Activated CD4-positive, alpha-beta T cell treated with anti-CD3 and anti-CD28 coated beads for 36 hours (primary cell): ENCODE measurements around the gene VPS13D. TPM values are rescaled to one million over a fixed set of nuclear protein-coding genes. Genes with fewer than 3 reads are reported as not detected.

Source experiments
- ATAC-seq: fragments of 200-7000 bp; cut with Tn5 transposase; one replicate; pipeline ENCODE4 v1.10.0; 2021; ENCODE audit warnings: mild to moderate bottlenecking, moderate library complexity
- CTCF ChIA-PET: fragments of 350-600 bp; sonication (Branson Sonifier 250); formaldehyde crosslinking; loops from one replicate; lab custom pipeline; 2021; ENCODE audit warnings: antibody characterized with exemption; lab: Charles Lee
- POLR2A ChIA-PET: fragments of 350-600 bp; sonication (Branson Sonifier 250); formaldehyde crosslinking; loops from one replicate; lab custom pipeline; 2021; ENCODE audit warnings: antibody characterized with exemption, inconsistent platforms; lab: Charles Lee
- DNase-seq: peaks from one replicate; pipeline ENCODE4 v3.0.0-alpha.2; 2020
- H3K27ac Mint-ChIP-seq: one replicate; pipeline ENCODE4 v1.8.0; 2021; ENCODE audit warnings: mixed read lengths
- H3K27me3 Mint-ChIP-seq: one replicate; pipeline ENCODE4 v1.8.0; 2021; ENCODE audit warnings: mixed read lengths
- H3K36me3 Mint-ChIP-seq: one replicate; pipeline ENCODE4 v1.8.0; 2021; ENCODE audit warnings: low read depth, mixed read lengths
- H3K4me1 Mint-ChIP-seq: one replicate; pipeline ENCODE4 v1.8.0; 2021; ENCODE audit warnings: mixed read lengths
- H3K4me3 Mint-ChIP-seq: one replicate; pipeline ENCODE4 v1.8.0; 2021; ENCODE audit warnings: mild to moderate bottlenecking, moderate library complexity, mixed read lengths
- H3K9me3 Mint-ChIP-seq: one replicate; pipeline ENCODE4 v1.8.0; 2021; ENCODE audit warnings: low read depth, mixed read lengths
- intact Hi-C, 2 experiments: fragments of 100-400 bp; cut with DNase I in 1 of 2; cut with micrococcal nuclease in 1 of 2; formaldehyde crosslinking; loops; one replicate each; pipeline versions ENCODE4 v1.14.2 to v1.15.1; 2022 to 2024; cut with DNase I, micrococcal nuclease
- total RNA-seq, 2 experiments: library from RNA; stranded (reverse); gene quantifications; one replicate each; pipeline ENCODE4 v1.2.3, GENCODE V29; 2021

VPS13D gene
- total RNA-seq, 2 experiments from 2014 or later, result 20.6 to 22.9 TPM

DNA sequence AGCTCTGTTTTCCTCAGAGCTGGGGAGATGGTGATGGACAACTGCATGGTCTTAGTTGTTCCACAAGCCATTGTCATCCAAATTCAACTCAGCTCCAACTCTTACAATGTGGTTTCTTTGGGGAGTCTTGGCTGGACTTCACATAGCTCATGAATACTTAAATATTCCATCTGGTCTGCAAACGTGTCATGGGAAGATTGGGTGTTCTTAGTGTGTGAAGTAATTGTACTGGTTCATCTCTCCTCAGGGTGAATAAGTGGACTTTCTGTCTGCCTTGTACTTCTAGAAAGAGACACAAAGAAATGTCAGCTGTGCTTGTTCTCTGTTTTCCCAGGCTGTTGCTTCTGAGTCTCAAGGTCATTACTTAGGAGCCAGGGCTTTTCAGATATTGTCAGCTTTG, 106.6 kb downstream of the VPS13D start:
- Mint-ChIP-seq H3K4me1 (peaks cover 13% of the 10 kb centered on the region), H3K27ac (no peak overlapping the region), H3K36me3 (peaks cover 27% of the 10 kb centered on the region), H3K4me3 (no peak overlapping the region), H3K27me3 (no peaks in the 10 kb centered on the region), H3K9me3 (no peaks in the 10 kb centered on the region)
- intact Hi-C loops, result no loop called here
- DNase-seq (no peak), ATAC-seq (no peak)
- ChIA-PET CTCF (interaction anchor here (0.7 to 2.4 kb wide), 4 partner anchors 9 to 323 kb away, joined by 3 to 10 read pairs (median 4); no protein-coding TSS in a partner anchor), POLR2A (no interaction called here)

DNA sequence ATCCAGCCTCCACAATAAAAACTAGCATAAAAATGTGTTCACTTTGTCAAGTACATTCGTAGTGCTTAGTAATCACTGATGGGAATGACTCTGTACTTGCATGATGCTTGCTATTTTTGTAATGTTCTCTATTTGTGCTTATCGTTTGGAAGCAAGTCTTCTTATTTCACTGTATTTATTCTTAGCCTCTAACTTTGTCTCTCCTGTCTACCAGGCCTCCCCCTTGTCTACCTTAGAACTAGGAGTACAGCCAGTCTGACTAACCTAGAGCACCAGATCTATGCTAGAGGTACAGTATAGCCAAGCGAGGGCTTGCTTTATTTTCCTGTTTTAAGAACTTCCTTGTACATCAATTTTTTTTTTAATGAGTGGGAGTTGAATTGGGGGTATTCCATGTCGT, 108.2 kb downstream of the VPS13D start:
- H3K27me3 Mint-ChIP-seq, result no peaks in the 10 kb centered on the region
- POLR2A ChIA-PET, result no interaction called here
- intact Hi-C loops, result no loop called here
- peaks cover 36% of the 10 kb centered on the region for H3K36me3 Mint-ChIP-seq
- CTCF ChIA-PET, result no interaction called here
- no peaks in the 10 kb centered on the region for H3K9me3 Mint-ChIP-seq
- H3K4me3 Mint-ChIP-seq, result no peak overlapping the region
- H3K4me1 Mint-ChIP-seq, result peaks cover 23% of the 10 kb centered on the region
- DNase-seq (no peak), ATAC-seq (no peak)
- H3K27ac Mint-ChIP-seq, result no peak overlapping the region

DNA sequence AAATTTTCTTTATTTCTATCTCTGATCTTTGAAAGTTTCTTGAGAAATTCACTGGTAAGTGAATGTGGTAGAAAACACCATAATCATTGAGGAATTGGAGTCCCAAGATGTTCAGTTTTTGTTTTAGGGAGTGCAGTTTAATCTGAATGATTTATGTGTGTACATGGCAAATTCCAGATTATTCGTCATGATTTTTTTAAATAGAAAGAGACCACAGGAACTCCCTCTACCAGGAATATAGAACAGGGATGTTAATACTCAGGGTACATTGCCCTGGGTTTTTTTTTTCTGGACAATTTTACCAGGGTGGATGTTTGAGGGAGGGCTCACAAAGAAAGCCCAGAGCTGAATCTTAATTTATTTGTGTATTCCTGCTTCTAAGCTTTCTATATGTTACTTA, 109.0 kb downstream of the VPS13D start:
- CTCF ChIA-PET, result interaction anchor here (0.8 to 1.0 kb wide), 2 partner anchors 21 to 282 kb away, joined by 3 to 4 read pairs; no protein-coding TSS in a partner anchor
- POLR2A ChIA-PET, result no interaction called here
- no peak overlapping the region for H3K27ac Mint-ChIP-seq
- no peaks in the 10 kb centered on the region for H3K27me3 Mint-ChIP-seq
- H3K4me3 Mint-ChIP-seq, result no peak overlapping the region
- H3K9me3 Mint-ChIP-seq, result no peaks in the 10 kb centered on the region
- ATAC-seq (no peak), DNase-seq (no peak)
- intact Hi-C loops, result no loop called here
- peaks cover 37% of the 10 kb centered on the region for H3K36me3 Mint-ChIP-seq
- H3K4me1 Mint-ChIP-seq, result peaks cover 27% of the 10 kb centered on the region

DNA sequence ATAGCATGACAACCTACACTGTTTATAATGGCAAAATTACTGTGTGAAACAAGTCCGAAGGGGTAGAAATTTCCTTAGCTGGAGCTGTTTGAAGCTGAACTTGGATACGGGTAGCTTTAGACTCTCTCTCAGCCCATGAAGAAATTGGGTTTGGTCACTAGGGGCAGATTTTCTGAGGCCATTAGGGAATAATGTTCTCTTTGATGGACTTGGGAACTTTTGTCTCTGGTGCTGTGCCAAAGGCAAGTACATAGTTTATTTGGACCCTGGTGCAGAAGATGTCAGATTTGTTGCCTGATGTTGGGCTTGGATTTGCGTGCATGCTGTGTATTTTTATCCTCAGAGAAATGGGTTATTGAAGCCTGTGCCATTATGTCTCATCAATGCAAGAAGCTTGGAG, 109.6 kb downstream of the VPS13D start:
- no peak for DNase-seq
- H3K4me3 Mint-ChIP-seq, result no peak overlapping the region
- peaks cover 32% of the 10 kb centered on the region for H3K36me3 Mint-ChIP-seq
- intact Hi-C loops, result no loop called here
- ChIA-PET CTCF (interaction anchor here (0.6 to 1.0 kb wide), 3 partner anchors 20 to 281 kb away, joined by 3 to 4 read pairs (median 3); no protein-coding TSS in a partner anchor), POLR2A (interaction anchor here (0.6 kb wide), 1 partner anchor 35 kb away, joined by 6 read pairs; no protein-coding TSS in a partner anchor)
- H3K4me1 Mint-ChIP-seq, result peaks cover 32% of the 10 kb centered on the region
- H3K9me3 Mint-ChIP-seq, result no peaks in the 10 kb centered on the region
- ATAC-seq, result no peak
- H3K27me3 Mint-ChIP-seq, result no peaks in the 10 kb centered on the region
- no peak overlapping the region for H3K27ac Mint-ChIP-seq

DNA sequence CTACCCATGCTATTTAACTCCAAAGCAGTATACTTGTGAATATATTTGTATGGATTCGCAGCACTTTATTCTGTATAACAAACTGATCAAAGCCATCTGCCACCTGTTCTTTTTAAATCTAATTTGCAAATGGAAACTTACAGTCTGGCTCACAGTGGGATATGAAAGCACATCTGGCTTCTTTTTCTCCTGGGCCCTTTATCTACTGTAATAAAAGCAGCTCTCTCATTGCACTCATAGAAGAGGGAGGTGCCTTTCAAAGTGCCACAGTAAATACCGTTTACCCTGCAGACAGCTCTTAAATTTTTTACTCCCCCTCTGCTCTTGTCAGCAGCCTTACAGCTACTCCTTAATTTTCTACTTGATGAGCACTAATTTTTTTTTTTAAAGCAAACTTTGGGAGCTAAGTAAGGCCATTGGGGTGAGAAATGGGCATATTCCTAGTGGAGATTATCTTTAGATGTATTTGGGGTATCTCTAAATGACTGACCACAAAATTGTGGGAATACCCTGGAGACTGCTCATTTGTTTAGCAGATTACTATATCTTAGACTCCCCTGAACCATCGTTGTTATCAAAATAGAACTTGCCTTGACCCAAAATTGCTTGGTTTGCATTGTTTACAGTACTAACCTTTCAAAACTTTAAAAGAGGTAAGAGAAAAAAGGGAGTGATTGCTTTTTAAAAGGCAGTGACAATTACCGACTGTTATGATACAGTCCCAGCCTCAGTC, 110.1 kb downstream of the VPS13D start:
- Mint-ChIP-seq H3K36me3 (peaks cover 30% of the 10 kb centered on the region), H3K4me1 (peaks cover 38% of the 10 kb centered on the region), H3K4me3 (no peak overlapping the region), H3K27ac (no peak overlapping the region), H3K9me3 (no peaks in the 10 kb centered on the region), H3K27me3 (no peaks in the 10 kb centered on the region)
- ChIA-PET POLR2A (interaction anchor here (0.6 kb wide), 1 partner anchor 34 kb away, joined by 6 read pairs; no protein-coding TSS in a partner anchor), CTCF (interaction anchor here (0.6 to 1.1 kb wide), 2 partner anchors 10 to 24 kb away, joined by 3 read pairs; no protein-coding TSS in a partner anchor)
- intact Hi-C loops, result no loop called here
- ATAC-seq, result no peak
- no peak for DNase-seq

DNA sequence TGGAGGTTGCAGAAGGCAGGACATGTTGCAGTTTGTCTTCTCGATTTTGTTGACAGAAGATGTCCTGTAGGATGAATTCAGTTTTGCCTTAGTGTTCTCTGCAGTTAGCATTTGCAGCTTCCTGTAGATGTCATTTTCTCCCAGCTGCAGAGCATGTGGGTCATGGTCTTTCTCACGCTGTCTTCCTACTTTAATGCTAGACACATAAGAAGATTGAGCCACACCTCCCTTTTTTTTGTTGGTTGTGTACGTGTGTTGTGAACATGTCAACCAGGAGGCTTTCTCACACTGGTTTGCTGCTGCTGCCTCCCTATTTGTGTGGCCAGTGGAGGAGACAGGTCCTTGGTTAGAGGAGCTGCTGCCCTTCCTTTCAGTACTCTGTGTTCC, 110.7 kb downstream of the VPS13D start:
- no peak overlapping the region for H3K4me3 Mint-ChIP-seq

DNA sequence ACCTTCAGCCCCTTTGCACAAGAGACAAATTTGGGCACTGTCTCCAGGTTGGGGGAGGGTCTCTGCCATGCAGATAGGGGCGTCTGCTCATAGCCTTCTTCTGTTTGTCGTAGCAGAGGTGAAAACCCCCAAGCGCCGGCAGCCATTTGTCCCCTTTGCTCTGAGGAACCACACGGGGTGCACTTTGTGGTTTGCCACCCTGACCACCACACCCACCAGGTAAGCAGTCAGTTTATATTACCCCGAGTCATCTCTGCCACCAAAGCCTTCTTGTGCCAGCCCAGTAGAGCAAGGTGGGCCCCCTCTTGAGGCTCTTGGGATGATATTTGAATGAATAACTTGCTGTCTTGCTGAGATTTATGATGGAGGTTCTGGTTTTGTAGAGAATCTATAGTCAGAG, 111.8 kb downstream of the VPS13D start:
- no peak overlapping the region for H3K27ac Mint-ChIP-seq
- H3K9me3 Mint-ChIP-seq, result no peaks in the 10 kb centered on the region
- CTCF ChIA-PET, result interaction anchor here (0.9 kb wide), 1 partner anchor 317 kb away, joined by 3 read pairs; no protein-coding TSS in a partner anchor
- intact Hi-C loops, result loop anchor here in 1 of 2 experiments (1.0 kb wide), 1 partner anchor 278 kb away; no protein-coding TSS in a partner anchor
- POLR2A ChIA-PET, result no interaction called here
- no peak for ATAC-seq
- no peak overlapping the region for H3K4me3 Mint-ChIP-seq
- H3K4me1 Mint-ChIP-seq, result peaks cover 55% of the 10 kb centered on the region
- peaks cover 34% of the 10 kb centered on the region for H3K36me3 Mint-ChIP-seq
- DNase-seq, result peak; percentile 34
- no peaks in the 10 kb centered on the region for H3K27me3 Mint-ChIP-seq

More for the DNA sequence above, 110.7 kb downstream of the VPS13D start:
- intact Hi-C loops, result no loop called here
- POLR2A ChIA-PET, result no interaction called here
- DNase-seq (no peak), ATAC-seq (no peak)
- no peaks in the 10 kb centered on the region for H3K9me3 Mint-ChIP-seq
- H3K27ac Mint-ChIP-seq, result no peak overlapping the region
- no peaks in the 10 kb centered on the region for H3K27me3 Mint-ChIP-seq
- CTCF ChIA-PET, result interaction anchor here (1.1 kb wide), 1 partner anchor 11 kb away, joined by 3 read pairs; no protein-coding TSS in a partner anchor
- peaks cover 44% of the 10 kb centered on the region for H3K4me1 Mint-ChIP-seq
- peaks cover 31% of the 10 kb centered on the region for H3K36me3 Mint-ChIP-seq

DNA sequence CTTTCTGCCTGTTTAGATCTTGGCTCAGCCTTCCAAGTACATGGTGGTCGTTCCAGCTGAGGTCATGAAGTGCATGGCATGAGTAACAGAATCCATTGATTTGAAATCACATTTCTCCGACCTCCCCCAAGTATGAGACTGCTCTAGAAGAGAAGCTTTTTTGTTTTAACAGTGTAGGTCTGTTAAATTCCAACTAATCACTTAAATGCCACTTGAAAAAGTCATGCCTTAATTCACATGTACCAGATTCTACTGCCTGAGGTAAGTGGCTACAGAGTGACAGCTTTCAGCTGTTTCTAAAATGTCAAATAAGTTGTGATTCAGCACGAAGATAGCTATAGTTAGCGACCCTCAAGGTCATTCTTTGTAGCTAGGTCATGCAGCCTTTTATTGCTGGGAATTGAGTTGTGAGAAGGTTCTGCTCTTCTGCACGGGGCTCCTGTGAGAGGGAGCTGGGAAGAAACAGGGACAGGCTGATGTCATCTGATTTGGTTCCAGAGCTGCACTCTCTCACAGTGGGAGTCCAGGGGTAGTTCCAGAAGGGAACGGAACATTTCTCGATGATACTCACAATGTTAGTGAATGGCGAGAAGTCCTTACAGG, 112.7 kb downstream of the VPS13D start:
- H3K4me1 Mint-ChIP-seq, result peaks cover 59% of the 10 kb centered on the region
- H3K9me3 Mint-ChIP-seq, result no peaks in the 10 kb centered on the region
- peaks cover 38% of the 10 kb centered on the region for H3K36me3 Mint-ChIP-seq
- no peak for ATAC-seq
- intact Hi-C loops, result loop anchor here in 1 of 2 experiments (1.0 kb wide), 1 partner anchor 277 kb away; no protein-coding TSS in a partner anchor
- no peak overlapping the region for H3K4me3 Mint-ChIP-seq
- DNase-seq, result no peak
- H3K27me3 Mint-ChIP-seq, result no peaks in the 10 kb centered on the region
- POLR2A ChIA-PET, result no interaction called here
- CTCF ChIA-PET, result interaction anchor here (0.6 to 0.9 kb wide), 3 partner anchors 9 to 317 kb away, joined by 3 to 4 read pairs (median 3); no protein-coding TSS in a partner anchor
- H3K27ac Mint-ChIP-seq, result no peak overlapping the region

DNA sequence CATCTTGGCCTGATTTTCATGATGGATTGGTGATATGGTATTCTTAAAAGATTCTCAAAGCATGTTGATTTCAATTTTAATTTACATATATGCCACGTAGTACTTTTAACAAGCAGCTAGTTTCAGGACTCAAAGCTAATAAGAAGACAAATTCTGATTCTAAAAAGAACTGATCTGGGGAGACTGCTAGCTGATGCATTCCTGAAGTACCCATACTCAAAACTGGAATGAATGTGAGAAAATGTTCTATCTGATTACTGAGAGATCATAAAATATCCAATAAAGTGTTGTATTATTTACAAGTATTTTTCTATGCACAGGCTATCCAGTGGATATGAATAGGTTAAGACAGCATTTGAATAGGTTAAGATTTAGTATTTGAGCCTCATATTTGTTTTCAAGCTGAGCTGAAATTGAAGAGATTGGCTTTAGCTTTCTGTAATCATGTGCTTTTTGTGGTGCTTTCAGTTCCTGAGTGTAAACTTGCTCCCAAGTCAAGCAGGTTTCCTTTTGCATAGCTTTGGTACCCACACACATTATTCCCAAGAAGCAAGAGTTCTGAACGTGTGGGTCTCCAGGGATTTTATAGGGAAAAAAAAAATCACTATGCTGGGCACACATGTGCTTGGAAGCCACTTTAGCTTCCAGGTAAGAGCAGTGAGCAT, 114.1 kb downstream of the VPS13D start:
- ChIA-PET CTCF (interaction anchor here (0.7 to 1.2 kb wide), 4 partner anchors 9 to 315 kb away, joined by 3 read pairs; no protein-coding TSS in a partner anchor), POLR2A (interaction anchor here (0.6 kb wide), 1 partner anchor 270 kb away, joined by 13 read pairs; no protein-coding TSS in a partner anchor)
- Mint-ChIP-seq H3K4me3 (no peak overlapping the region), H3K36me3 (peaks cover 42% of the 10 kb centered on the region), H3K27ac (peak overlapping the region; percentile 93), H3K27me3 (no peaks in the 10 kb centered on the region), H3K9me3 (no peaks in the 10 kb centered on the region), H3K4me1 (peaks cover 61% of the 10 kb centered on the region)
- intact Hi-C loops, result no loop called here
- peak; percentile 16 for ATAC-seq
- no peak for DNase-seq

DNA sequence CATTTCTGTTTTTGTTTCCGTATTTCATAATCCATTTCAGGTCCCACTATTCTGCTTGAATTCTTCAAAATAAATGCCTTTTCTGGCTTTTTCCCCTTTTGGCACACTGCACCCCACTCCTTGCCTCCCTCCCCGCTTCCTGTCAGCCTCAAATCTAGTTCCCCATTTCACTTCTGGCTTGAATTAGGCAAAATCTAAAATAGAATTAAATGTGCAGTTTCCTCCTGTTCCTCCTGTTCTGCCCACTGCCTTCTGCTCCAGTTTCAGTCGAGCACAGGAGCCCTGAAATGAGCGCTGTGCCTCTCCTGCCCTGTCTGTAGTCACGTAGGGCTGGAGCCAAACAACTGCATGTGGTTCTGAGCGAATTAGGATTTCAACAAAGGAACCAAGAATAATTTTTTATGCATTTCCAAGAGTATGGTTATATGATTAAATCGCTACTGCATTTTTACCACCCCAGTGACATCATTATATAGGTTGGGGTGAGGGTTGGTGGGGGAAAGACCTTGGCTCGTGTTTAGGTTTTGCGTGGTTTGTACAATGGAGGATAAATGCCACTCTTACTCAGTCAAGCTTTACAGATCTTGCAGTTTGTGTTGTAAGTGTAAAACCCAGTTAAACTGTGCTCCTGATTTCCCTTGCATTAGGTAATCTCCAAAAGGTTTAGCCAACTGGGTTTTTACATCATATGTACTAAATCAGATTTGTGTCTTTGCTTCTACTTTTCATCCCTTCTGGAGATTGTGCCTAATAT, 114.9 kb downstream of the VPS13D start:
- ChIA-PET CTCF (interaction anchor here (0.7 to 1.2 kb wide), 3 partner anchors 8 to 220 kb away, joined by 3 read pairs; no protein-coding TSS in a partner anchor), POLR2A (no interaction called here)
- Mint-ChIP-seq H3K4me3 (peak overlapping the region; percentile 63), H3K27me3 (no peaks in the 10 kb centered on the region), H3K27ac (peak overlapping the region; percentile 93), H3K9me3 (no peaks in the 10 kb centered on the region), H3K36me3 (peaks cover 50% of the 10 kb centered on the region), H3K4me1 (peaks cover 61% of the 10 kb centered on the region)
- DNase-seq (peak; percentile 58), ATAC-seq (peak; percentile 68)
- intact Hi-C loops, result loop anchor here (1.0 kb wide), 2 partner anchors 48 to 105 kb away; no protein-coding TSS in a partner anchor
